Karpas-422 (cell line): Measurements from ENCODE around the gene LBP. TPM values are rescaled to one million over a fixed set of nuclear protein-coding genes. Genes with fewer than 3 reads are reported as not detected.
A peak's percentile ranks its signal among the peaks of the same experiment; 100 is the strongest.
"Not testable (repeated sequence)": the region's sequence is repeated elsewhere in the genome, so short reads cannot be mapped to it uniquely, and the experiment has no call there.

ENCODE experiments used
- DNase-seq: peaks from one replicate; pipeline ENCODE4 v3.0.0-alpha.2; 2015
- H2AFZ ChIP-seq: fragments of 200-600 bp; sonication (generic); 2 replicates; pipeline ENCODE4 v1.6.1; 2014; ENCODE audit warnings: antibody characterized with exemption, low read length, mixed read lengths
- H3K27ac ChIP-seq: fragments of 200-600 bp; sonication (generic); 2 replicates; pipeline ENCODE4 v1.5.1; 2014; ENCODE audit warnings: mild to moderate bottlenecking, low read length, moderate library complexity
- H3K27me3 ChIP-seq: fragments of 200-600 bp; sonication (generic); 2 replicates; pipeline ENCODE4 v1.6.1; 2014; ENCODE audit warnings: low read length, mixed read lengths
- H3K36me3 ChIP-seq: fragments of 200-600 bp; sonication (generic); 2 replicates; pipeline ENCODE4 v1.6.1; 2014; ENCODE audit warnings: low read length, mixed read lengths; ENCODE audit not compliant: insufficient read depth
- H3K4me1 ChIP-seq: fragments of 200-600 bp; sonication (generic); 2 replicates; pipeline ENCODE4 v1.6.1; 2014; ENCODE audit warnings: mild to moderate bottlenecking, low read length, mixed read lengths
- H3K4me2 ChIP-seq: fragments of 200-600 bp; sonication (generic); 2 replicates; pipeline ENCODE4 v1.6.1; 2014; ENCODE audit warnings: low read length, low read depth, mild to moderate bottlenecking; ENCODE audit not compliant: poor library complexity, severe bottlenecking
- H3K4me3 ChIP-seq: fragments of 200-600 bp; sonication (generic); 2 replicates; pipeline ENCODE4 v1.5.1; 2014; ENCODE audit warnings: mild to moderate bottlenecking, antibody characterized with exemption, low read length, mixed read lengths
- H3K79me2 ChIP-seq: fragments of 200-600 bp; sonication (generic); 2 replicates; pipeline ENCODE4 v1.6.1; 2014; ENCODE audit warnings: mild to moderate bottlenecking, low read length, mixed read lengths
- H3K9ac ChIP-seq: fragments of 200-600 bp; sonication (generic); 2 replicates; pipeline ENCODE4 v1.6.0; 2014; ENCODE audit warnings: low read length
- H3K9me2 ChIP-seq: fragments of 200-600 bp; sonication (generic), shearing (Covaris generic); replicated peaks from 2 replicates; pipeline ENCODE4 v1.6.0; 2014; ENCODE audit warnings: mild to moderate bottlenecking, low read length, moderate library complexity; ENCODE audit not compliant: insufficient read depth
- H3K9me3 ChIP-seq: fragments of 300-700, 200-600 bp; sonication (generic); 2 replicates; pipeline ENCODE4 v1.6.1; 2014; ENCODE audit warnings: low read length, mixed read lengths
- H4K20me1 ChIP-seq: fragments of 200-600 bp; sonication (generic); 2 replicates; pipeline ENCODE4 v1.6.1; 2014; ENCODE audit warnings: mild to moderate bottlenecking, antibody characterized with exemption, low read length, low read depth; ENCODE audit not compliant: insufficient read depth
- total RNA-seq: library from RNA; depleted of rRNA; stranded (reverse); fragments of >200 nt; shearing (Covaris generic); gene quantifications from 2 replicates; pipeline ENCODE4 v1.2.3, GENCODE V29; 2014; ENCODE audit warnings: low replicate concordance

The LBP gene
- total RNA-seq, 1 experiment from 2014 or later = not detected

GRCh38 chr20:38383147-38383546, 36.9 kb downstream of the LBP start:
- H3K79me2 ChIP-seq = no peaks in the 10 kb centered on the region
- peaks cover 4% of the 10 kb centered on the region; the same call in 1 of the 2 replicates for H3K9me3 ChIP-seq
- no peak for DNase-seq
- H4K20me1 ChIP-seq = no peaks in the 10 kb centered on the region
- H3K27me3 ChIP-seq = no peaks in the 10 kb centered on the region
- no peaks in the 10 kb centered on the region for H3K36me3 ChIP-seq
- no peaks in the 10 kb centered on the region for H3K4me1 ChIP-seq
- no peak overlapping the region for H3K9ac ChIP-seq
- H3K27ac ChIP-seq = no peak overlapping the region
- no peak overlapping the region for H2AFZ ChIP-seq
- no peak overlapping the region for H3K4me2 ChIP-seq
- H3K9me2 ChIP-seq = no peaks in the 10 kb centered on the region
- no peak overlapping the region for H3K4me3 ChIP-seq

DNA sequence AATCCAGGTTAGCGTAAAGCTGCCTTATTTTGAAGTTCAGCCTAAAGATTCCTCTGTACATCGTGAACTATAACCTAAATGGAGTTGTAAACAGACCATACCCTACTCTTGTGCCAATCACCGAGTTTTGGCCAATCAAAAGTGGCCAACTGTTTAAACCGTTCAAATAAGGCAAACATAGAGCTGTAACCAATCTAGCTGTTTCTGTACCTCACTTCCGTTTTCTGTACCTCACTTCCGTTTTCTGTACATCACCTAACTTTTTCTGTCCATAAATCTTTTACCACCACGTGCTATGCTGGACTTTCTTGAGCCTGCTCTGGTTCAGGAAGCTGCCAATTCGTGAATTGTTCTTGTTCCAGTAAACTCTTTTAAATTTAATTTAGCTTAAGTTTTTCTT, 39.7 kb downstream of the LBP start:
- no peaks in the 10 kb centered on the region for H3K79me2 ChIP-seq
- no peak overlapping the region for H3K4me3 ChIP-seq
- H3K36me3 ChIP-seq = no peaks in the 10 kb centered on the region
- H3K4me2 ChIP-seq = no peak overlapping the region
- no peaks in the 10 kb centered on the region for H4K20me1 ChIP-seq
- H2AFZ ChIP-seq = peak overlapping the region; percentile 40
- DNase-seq = peak; percentile 64
- no peaks in the 10 kb centered on the region for H3K9me2 ChIP-seq
- no peaks in the 10 kb centered on the region for H3K4me1 ChIP-seq
- H3K27me3 ChIP-seq = no peaks in the 10 kb centered on the region
- peaks cover 4% of the 10 kb centered on the region; the same call in 1 of the 2 replicates for H3K9me3 ChIP-seq
- no peak overlapping the region for H3K9ac ChIP-seq
- no peak overlapping the region for H3K27ac ChIP-seq

DNA sequence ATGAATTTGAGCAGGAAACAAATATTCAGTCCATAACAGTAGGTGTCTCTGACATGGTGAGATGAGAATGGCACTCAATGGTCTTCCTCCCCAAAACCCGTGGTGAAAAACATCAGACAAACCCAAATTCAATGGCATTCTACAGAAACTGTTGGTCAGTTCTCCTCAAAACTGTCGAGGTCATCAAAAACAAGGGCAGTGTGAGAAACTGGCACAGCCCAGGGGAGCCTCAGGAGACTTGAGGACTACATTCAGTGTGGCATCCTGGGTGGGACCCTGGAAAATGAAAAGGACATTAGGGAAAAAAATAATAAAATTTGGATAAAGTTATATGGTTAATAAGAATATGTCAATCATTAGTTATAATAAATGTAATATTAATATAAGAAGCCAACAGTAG, 40.6 kb downstream of the LBP start:
- H3K27me3 ChIP-seq = no peaks in the 10 kb centered on the region
- no peak for DNase-seq
- H2AFZ ChIP-seq = no peak overlapping the region
- H3K4me1 ChIP-seq = no peaks in the 10 kb centered on the region
- no peak overlapping the region for H3K4me3 ChIP-seq
- no peaks in the 10 kb centered on the region for H3K79me2 ChIP-seq
- H3K27ac ChIP-seq = no peak overlapping the region
- no peaks in the 10 kb centered on the region for H4K20me1 ChIP-seq
- H3K36me3 ChIP-seq = no peaks in the 10 kb centered on the region
- no peaks in the 10 kb centered on the region for H3K9me2 ChIP-seq
- H3K4me2 ChIP-seq = no peak overlapping the region
- H3K9ac ChIP-seq = no peak overlapping the region
- peaks cover 4% of the 10 kb centered on the region; the same call in 1 of the 2 replicates for H3K9me3 ChIP-seq

- no peaks in the 10 kb centered on the region for H3K4me1 ChIP-seq
- DNase-seq = peak; percentile 62
- H3K4me3 ChIP-seq = no peak overlapping the region
- H4K20me1 ChIP-seq = no peaks in the 10 kb centered on the region
- H3K27me3 ChIP-seq = no peaks in the 10 kb centered on the region
- no peak overlapping the region for H3K27ac ChIP-seq
- no peaks in the 10 kb centered on the region for H3K9me2 ChIP-seq
- no peak overlapping the region for H2AFZ ChIP-seq
- H3K4me2 ChIP-seq = no peak overlapping the region
- no peak overlapping the region for H3K9ac ChIP-seq
- no peaks in the 10 kb centered on the region for H3K36me3 ChIP-seq
- H3K9me3 ChIP-seq = peaks cover 4% of the 10 kb centered on the region; the same call in 1 of the 2 replicates
- no peaks in the 10 kb centered on the region for H3K79me2 ChIP-seq
These were observed 41.7 kb downstream of the LBP start for GRCh38 chr20:38387953-38388352.

DNA sequence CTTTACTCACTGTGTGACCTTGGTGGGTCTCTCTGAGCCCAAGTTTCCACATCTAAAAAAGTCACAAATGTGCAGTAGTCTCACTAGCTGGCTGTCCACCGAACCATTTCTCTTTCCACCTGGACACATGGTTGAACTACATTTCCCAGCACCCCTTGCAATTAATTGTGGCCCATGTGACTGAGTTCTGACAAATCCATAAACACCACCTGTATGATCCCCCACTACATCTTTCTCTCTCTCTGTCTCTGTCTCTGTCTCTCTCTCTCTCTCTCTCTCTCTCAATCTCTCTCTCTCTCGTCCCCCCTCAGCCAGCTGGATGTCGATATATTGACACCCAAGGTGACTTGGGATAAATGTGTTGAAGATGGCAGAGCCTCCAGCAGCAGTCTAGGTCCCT, 46.1 kb downstream of the LBP start:
- Histone ChIP-seq H3K4me3 (no peak overlapping the region), H4K20me1 (no peaks in the 10 kb centered on the region), H3K4me2 (no peak overlapping the region), H3K9me3 (no peaks in the 10 kb centered on the region), H3K4me1 (peaks cover 18% of the 10 kb centered on the region), H2AFZ (peak overlapping the region; percentile 42; the same call in 1 of the 2 replicates), H3K36me3 (no peaks in the 10 kb centered on the region), H3K27ac (no peak overlapping the region), H3K9me2 (no peaks in the 10 kb centered on the region), H3K9ac (no peak overlapping the region), H3K27me3 (no peaks in the 10 kb centered on the region), H3K79me2 (no peaks in the 10 kb centered on the region)
- DNase-seq = peak; percentile 55

DNA sequence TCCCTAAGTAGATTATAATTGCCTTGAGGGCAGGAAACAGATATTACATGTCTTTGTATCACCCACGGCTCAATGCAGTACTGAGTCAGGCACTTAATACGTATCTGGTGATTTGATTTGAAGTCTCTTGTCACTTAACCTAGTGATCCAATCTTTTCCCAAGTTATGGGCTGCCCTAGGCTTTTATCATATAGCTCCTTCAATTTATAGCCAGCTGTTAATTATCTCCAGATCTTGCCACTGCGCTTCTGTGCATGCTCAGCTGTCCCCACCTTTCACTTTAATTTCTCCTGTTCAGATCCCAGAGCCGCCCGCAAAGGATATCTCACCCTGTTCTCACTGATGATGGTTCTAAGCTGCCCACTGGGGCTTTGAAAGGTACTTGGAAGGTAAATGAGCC, 47.0 kb downstream of the LBP start:
- Histone ChIP-seq H3K9me2 (no peaks in the 10 kb centered on the region), H3K79me2 (no peaks in the 10 kb centered on the region), H3K4me3 (no peak overlapping the region), H3K4me2 (no peak overlapping the region), H3K9me3 (no peaks in the 10 kb centered on the region), H3K36me3 (no peaks in the 10 kb centered on the region), H4K20me1 (no peaks in the 10 kb centered on the region), H3K4me1 (peaks cover 19% of the 10 kb centered on the region), H3K27ac (no peak overlapping the region), H3K9ac (no peak overlapping the region), H2AFZ (no peak overlapping the region), H3K27me3 (no peaks in the 10 kb centered on the region)
- no peak for DNase-seq

DNA sequence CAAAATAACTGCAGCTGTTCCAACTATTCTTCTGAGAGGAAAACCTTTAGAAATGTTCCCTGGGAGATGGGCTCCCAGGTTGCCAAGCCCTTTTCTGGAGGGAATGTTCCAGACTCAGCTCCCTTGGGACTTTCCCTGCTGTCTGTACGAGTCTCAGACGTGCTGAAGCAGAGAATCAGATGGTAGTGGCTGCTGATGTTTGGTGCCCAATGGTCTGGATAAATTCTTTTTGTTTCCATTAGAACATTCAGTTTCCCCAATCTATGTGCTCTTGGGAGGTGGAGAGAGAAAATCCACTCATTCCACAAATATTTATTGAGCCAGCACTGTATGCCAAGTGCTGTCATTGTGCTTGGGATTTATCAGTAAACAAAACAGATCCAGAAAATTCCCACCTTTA, 48.9 kb downstream of the LBP start:
- Histone ChIP-seq H4K20me1 (no peaks in the 10 kb centered on the region), H3K27me3 (no peaks in the 10 kb centered on the region), H3K9ac (no peak overlapping the region), H3K27ac (no peak overlapping the region), H3K4me3 (no peak overlapping the region), H2AFZ (no peak overlapping the region), H3K4me2 (no peak overlapping the region), H3K36me3 (no peaks in the 10 kb centered on the region), H3K79me2 (no peaks in the 10 kb centered on the region), H3K9me3 (no peaks in the 10 kb centered on the region), H3K4me1 (peaks cover 19% of the 10 kb centered on the region), H3K9me2 (no peaks in the 10 kb centered on the region)
- no peak for DNase-seq

DNA sequence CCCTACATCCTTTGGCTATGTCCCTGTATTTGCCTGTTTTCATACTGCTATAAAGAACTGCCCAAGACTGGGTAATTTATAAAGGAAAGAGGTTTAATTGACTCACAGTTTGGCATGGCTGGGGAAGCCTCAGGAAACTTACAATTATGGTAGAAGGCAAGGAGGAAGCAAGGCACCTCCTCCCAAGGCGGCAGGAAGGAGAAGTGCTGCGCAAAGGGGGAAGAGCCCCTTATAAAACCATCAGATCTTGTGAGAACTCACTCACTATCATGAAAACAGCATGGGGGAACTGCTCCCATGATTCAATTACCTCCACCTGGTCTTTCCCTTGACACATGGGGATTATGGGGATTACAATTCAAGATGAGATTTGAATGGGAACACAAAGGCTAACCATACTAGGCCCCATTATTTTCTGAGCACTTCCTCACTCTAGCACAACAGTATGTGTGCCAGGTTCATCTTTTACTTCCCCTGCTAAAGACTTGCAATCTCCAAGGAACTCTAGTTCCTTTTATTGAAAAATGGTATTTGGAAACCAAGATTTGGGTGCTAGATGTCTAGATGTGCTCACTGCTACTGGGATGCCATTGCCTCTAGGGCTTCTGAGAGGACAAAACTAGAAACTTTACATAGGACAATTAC, 49.6 kb downstream of the LBP start:
- not testable (repeated sequence) for H3K27me3 ChIP-seq, H3K36me3 ChIP-seq, H3K4me3 ChIP-seq, H3K9me2 ChIP-seq, DNase-seq, H3K9me3 ChIP-seq, H3K27ac ChIP-seq, H3K4me2 ChIP-seq, H4K20me1 ChIP-seq, H3K79me2 ChIP-seq, H3K9ac ChIP-seq
- H3K4me1 ChIP-seq = peaks cover 19% of the 10 kb centered on the region
- 0 out of 2 replicates have a peak overlapping the region, but pooled peaks have one; percentile 55 for H2AFZ ChIP-seq
